NOMO-1 treated with DMSO at 0.1 percent for 48 hours (cell line): ENCODE results near the gene C16orf92.

Experiments
- DNase-seq: peaks from one replicate; lab custom pipeline; 2025; ENCODE audit not compliant: unreplicated experiment; lab: John Stamatoyannopoulos, UW

Gene C16orf92

GRCh38 chr16:30022887-30023286 is at the start of gene C16orf92:
C16orf92 (plus strand) TSS chr16:30023198; CDS start chr16:30023341, 143 bp downstream.
- DNase-seq, result no peak

- peak; percentile 98 for DNase-seq
Observed at GRCh38 chr16:29973384-29974246, 49.4 kb upstream of the C16orf92 start, which contains the start of gene TAOK2. TAOK2 (plus strand) TSS chr16:29973868; CDS start chr16:29977773, 3,905 bp downstream.

GRCh38 chr16:29974291-29975133 is 48.5 kb upstream of the C16orf92 start:
- DNase-seq, result no peak

- DNase-seq, result no peak
Observed at GRCh38 chr16:29975134-29975538, 47.9 kb upstream of the C16orf92 start.

GRCh38 chr16:29975811-29976511 is 47.0 kb upstream of the C16orf92 start:
- no peak for DNase-seq

GRCh38 chr16:29977063-29977825 is 45.8 kb upstream of the C16orf92 start:
- no peak for DNase-seq

- DNase-seq, result no peak
Observed at GRCh38 chr16:29978081-29978480, 44.9 kb upstream of the C16orf92 start.

- DNase-seq, result no peak
Observed at GRCh38 chr16:29978564-29979270, 44.3 kb upstream of the C16orf92 start.

GRCh38 chr16:29982560-29983419 is 40.2 kb upstream of the C16orf92 start:
- no peak for DNase-seq

- no peak for DNase-seq
Observed at GRCh38 chr16:29983420-29984136, 39.4 kb upstream of the C16orf92 start.

- DNase-seq, result no peak
Observed at GRCh38 chr16:29984137-29984763, 38.7 kb upstream of the C16orf92 start.

- no peak for DNase-seq
Observed at GRCh38 chr16:29984764-29985147, 38.2 kb upstream of the C16orf92 start.

GRCh38 chr16:29985271-29985811 is 37.7 kb upstream of the C16orf92 start:
- no peak for DNase-seq

- DNase-seq, result no peak
Observed at GRCh38 chr16:29986231-29986630, 36.8 kb upstream of the C16orf92 start.

- DNase-seq, result no peak
Observed at GRCh38 chr16:29986931-29987330, 36.1 kb upstream of the C16orf92 start.

- DNase-seq, result no peak
Observed at GRCh38 chr16:29987371-29988085, 35.5 kb upstream of the C16orf92 start.
